Stimulated activated CD8-positive, alpha-beta memory T cell treated with anti-CD3 and anti-CD28 coated beads, Interleukin-15, amount 100 ng/mL, for 48 hours (primary cell): Measurements from ENCODE around the gene LHFPL6.

Experiments
- DNase-seq, 2 donors: peaks; one replicate each; pipeline ENCODE4 v3.0.0-alpha.2; 2020; ENCODE audit warnings: low read depth in 2 of 2

The LHFPL6 gene

GRCh38 chr13:39463611-39464010 lies 139.4 kb downstream of the LHFPL6 start:
- DNase-seq, result no peak

- DNase-seq, result no peak
Measured at GRCh38 chr13:39462906-39463305, 140.1 kb downstream of the LHFPL6 start.

- no peak for DNase-seq
Measured at GRCh38 chr13:39462428-39462827, 140.6 kb downstream of the LHFPL6 start.

DNA sequence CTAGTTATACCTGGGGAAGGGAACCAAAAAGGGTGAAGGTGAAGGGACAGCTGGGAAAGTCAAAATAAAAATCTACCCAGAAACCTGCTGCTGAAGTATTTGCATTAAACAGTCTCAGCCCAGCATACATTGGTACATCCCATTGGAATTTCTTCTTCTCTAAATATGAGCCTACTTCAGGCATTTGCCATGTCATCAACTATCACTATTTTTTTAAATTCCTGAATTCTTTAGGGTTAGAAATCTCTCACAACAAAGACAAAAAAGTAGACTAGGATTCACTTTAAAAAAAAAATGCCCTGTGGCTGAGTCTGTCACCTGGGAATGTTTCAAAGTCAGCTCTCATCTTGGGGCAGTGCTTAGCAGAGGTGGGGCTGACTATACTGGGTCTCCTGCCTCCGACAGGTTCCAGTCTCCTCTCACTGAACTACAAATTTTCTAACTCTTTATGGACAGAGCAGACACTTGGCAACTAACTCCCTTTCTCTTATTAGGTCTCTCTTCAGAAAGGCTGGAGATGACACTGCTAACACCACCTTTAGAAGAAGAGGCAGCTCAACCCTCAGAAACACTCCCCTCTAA lies 141.2 kb downstream of the LHFPL6 start:
- DNase-seq, result no peak

- DNase-seq, result no peak
Measured at GRCh38 chr13:39457274-39457673, 145.7 kb downstream of the LHFPL6 start.

GRCh38 chr13:39455521-39456175 lies 147.3 kb downstream of the LHFPL6 start:
- DNase-seq, result no peak

DNA sequence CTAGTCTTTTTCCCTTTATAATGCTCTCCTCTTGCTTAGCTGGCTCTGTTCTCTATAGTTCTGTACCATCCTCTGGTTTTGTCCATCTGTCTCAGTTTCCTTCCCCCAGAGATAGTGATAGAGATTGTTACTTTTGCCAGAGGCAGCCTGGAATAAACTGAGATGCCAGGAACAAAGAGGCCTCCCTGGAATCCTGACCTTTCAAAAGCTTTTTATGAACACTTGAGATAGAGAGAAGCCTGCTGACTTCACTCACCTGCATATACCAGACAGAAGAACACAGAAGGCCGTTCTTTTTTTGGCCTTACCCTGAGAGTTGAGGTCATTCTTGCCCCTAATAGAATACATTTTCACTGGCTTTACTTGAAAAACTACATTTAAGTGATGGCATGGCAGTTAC lies 150.2 kb downstream of the LHFPL6 start:
- no peak for DNase-seq

DNA sequence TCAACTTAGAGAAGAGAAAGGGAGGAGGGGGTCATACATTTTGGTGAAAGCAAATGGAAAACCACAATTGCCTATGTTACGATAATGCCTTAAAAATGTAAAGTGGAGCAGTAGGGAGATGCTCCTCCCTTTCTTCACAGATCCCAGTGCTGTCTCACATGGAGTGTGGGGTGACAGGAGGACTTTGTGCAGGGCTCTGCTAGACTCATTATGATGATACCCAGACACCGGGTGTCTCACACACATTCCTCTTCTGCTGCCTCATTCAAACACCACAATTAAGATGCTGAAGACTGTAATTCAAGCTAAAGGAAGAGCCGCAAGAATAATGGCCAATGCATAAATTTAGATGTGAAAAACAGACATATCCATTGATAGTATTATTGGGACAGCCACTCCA lies 150.6 kb downstream of the LHFPL6 start:
- DNase-seq, result no peak

DNA sequence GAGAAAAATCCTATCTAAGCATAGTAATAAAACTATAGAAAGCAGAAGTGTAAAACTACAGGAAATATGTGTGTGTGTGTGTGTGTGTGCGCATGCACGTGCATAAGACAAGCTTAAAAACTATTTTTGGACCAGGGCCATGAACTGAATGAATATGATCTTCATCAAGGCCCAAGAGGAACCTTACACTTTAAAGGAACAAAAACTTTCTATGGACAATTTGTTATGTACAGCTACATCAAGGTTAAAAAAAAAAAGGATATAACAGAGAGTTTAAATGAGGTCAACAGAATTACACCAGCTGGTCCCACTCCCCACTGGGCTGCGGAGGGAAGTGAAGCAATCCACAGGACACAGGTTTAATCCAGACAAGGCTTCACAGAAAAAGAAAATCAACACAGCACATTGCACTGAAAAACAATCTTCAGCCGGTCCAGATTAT lies 151.1 kb downstream of the LHFPL6 start:
- DNase-seq, result no peak

- no peak for DNase-seq
Measured at GRCh38 chr13:39451301-39451700, 151.7 kb downstream of the LHFPL6 start.

DNA sequence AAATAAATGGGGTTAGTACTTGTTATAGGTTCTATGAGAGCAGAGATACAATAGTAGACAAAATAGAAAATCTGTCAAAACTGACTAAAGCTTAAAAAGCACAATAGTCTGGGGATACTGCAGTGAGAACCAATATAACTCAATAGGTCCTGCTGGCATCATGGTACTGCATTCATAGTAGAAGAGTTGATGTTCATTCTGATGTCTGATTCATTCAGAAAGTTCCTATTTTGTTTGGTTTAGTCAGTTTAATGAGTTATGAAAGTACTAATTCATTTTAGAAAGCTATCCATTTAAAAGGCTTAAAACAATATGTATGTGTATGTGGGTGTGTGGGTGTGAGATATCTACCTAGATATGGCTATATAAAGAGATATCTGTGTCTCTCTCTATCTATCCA lies 152.8 kb downstream of the LHFPL6 start:
- DNase-seq, result no peak

- DNase-seq, result no peak
Measured at GRCh38 chr13:39448834-39449233, 154.2 kb downstream of the LHFPL6 start.

DNA sequence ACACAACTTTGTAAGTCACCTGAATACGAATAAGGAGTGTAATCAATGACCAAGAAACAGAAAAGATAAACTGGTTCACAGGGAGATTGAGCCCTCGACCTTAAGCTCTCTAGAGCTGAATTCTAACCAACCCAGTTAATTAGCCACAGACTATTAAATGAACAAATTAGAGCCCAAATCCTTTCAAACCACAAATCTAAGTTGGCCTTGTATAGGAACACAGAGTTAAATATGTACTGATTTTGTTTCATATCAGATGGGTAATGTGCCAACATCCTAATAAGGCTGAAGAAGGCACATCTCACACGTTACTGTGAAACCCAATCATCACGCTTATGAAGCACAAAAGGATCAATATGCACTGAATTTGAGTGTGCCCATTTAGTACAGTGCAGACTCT lies 156.1 kb downstream of the LHFPL6 start:
- no peak for DNase-seq

DNA sequence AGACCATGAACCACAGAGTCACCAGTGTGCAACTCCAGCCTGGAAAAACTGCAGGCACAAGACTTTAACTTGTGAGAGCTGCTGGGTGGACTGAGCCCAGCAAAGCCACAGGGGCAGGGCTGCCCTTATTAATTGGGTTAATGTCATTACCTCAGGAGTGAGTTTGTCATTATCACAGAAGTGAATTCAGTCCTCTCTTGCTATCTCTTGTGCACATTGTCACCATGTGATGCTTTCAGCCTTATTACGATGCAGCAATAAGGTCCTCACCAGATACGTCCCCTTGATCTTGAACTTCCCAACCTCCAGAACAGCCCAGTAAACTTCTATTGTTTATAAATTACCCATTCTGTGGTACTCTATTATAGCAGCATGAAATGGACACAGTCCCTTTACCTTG lies 158.1 kb downstream of the LHFPL6 start:
- no peak for DNase-seq

- DNase-seq, result no peak
Measured at GRCh38 chr13:39433651-39434050, 169.3 kb downstream of the LHFPL6 start.

DNA sequence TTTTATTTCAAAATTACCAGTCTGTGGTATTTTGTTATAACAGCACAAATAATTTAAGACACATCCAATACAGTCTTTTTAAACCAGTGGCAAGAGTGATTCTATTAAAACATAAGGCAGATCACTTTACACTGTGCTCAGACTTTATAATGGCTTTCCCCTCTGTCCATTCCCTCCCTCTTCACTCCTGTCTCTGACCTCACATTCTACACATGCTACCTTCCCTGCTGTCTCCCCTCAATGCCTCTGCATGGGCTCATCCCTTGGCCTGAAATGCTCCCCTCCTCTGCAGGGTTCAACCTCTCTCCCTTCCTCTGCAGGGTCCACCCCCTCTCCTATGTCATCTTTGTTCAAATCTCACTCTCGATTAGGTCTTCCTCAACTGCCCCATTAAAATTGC lies 170.8 kb downstream of the LHFPL6 start:
- no peak for DNase-seq

DNA sequence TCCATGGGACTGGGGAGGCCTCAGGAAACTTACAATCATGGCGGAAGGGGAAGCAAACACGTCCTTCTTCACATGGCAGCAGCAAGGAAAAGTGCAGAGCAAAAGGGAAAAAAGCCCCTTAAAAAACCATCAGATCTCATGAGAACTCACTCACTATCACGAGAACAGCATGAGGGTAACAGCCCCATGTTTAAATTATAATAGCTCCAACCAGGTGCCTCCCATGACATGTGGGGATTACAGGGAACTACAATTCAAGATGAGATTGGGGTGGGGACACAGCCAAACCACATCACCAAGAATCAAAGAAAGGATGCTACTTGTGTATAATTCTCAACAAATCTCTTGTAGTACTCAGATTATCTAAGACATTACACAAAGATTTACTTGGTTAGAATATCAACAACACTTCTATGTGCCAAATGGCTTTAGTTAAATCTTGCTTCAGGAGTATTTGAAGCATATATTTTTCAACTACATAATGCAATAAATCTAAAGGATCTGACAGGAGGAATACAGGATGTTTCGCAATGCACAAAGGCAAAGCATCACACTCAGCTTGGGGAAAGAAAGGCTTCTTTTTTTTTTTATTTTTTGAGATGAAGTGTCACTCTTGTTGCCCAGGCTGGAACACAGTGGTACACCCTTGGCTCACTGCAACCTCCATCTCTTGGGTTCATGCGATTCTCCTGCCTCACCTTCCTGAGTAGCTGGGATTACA lies 180.0 kb downstream of the LHFPL6 start:
- no peak for DNase-seq

DNA sequence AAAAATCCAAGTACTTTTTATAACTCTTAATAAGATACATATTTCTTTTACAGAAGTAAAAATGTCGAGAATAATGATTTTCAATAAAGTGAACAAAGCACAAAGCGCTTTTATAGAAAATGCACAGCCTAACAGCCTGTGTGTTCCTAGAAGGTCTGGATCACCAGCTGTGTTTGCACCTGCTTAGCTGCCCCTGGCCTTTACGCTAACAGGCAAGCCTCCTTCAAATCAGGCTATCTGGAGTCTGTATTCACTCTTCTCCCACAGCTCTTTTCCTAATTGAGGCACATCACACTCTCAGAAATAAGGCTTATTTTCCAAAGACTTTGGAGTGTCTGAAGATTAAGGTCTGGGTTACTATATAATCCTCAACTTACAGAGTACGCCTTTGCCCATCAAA lies 183.1 kb downstream of the LHFPL6 start:
- DNase-seq, result no peak

GRCh38 chr13:39419068-39419467 lies 183.9 kb downstream of the LHFPL6 start:
- DNase-seq, result no peak

DNA sequence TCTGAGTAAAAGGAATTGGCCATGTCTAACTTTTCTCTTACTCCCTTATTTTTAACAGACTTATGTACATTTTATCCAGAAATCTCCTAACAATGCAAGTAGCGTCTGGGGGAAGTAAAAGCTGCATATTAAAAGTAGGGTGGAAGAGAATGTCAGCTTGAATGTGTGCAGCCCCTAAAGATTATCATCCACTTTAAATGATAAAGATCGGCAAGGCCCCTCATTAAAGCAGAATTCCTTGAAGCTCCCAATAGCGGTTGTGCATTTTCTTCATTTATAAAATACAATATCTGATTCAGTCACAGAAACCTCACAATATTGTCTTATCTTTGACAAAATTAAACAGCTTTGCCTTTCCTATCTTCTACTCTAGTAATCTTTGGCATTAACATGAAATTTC lies 184.6 kb downstream of the LHFPL6 start:
- no peak for DNase-seq

DNA sequence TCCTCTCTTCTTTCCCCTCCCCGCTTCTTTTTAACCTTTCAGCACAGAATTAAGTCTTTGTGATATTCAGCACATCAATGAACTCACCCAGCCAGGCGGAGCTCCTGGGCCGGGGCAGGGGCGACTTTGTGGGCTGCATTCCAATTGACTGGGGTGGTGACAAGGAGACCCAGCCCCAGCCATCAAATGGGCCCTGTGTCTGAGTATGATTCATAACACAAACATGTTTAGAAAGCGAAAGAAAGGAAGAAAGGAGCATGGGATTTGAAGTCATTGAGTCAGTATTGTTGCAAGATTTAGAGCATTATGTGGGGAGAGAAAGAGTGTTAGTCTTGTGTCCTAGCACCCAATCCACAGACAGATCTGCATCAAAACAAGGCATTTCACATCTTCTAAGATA lies 185.3 kb downstream of the LHFPL6 start:
- no peak for DNase-seq

DNA sequence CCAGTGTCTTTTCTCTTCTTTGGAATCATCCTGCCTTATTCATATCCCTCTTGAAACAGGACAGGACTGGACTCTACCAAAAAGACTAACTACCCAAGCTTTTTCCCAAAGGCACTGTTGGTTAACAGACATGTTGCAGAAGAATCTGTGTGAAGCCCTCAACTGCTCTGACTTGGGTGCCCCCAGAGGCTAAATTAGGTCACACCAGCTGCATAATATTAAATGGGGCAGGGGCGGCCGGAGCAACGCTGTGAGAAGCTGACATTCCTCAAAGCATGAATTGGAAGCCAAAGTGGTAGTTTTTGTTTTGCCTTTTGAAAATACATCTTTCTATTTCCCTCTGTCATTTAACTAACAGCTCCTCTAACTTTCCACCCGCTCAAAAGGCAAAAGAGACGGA lies 185.9 kb downstream of the LHFPL6 start:
- no peak for DNase-seq
